Measurements from ENCODE around the gene PTPN12.
A peak's percentile ranks its signal among the peaks of the same experiment; 100 is the strongest.
"Not testable (repeated sequence)": the region's sequence is repeated elsewhere in the genome, so short reads cannot be mapped to it uniquely, and the experiment has no call there.

The PTPN12 gene

GRCh38 chr7:77580762-77581350 is 43.8 kb downstream of the PTPN12 start:
- no peak for DNase-seq (ENCODE audit: low spot score)

DNA sequence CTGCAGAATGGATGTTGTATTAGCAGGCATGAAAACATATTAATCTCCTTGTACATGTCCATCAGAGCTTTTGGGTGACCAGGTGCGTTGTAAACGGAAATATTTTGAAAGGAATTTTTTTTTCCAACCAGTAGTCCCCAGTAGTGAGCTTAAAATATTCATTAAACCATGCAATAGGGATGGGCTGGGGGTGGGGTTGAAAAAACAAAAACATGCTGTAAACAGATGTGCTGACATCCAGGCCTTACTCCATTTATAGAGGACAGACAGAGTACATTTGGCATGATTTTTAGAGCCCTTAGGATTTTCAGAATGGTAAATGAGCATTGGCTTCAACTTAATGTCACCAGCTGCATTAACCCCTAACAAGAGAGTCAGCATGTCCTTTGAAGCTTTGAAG is 50.2 kb downstream of the PTPN12 start:
- no peak for DNase-seq (ENCODE audit: low spot score)

DNA sequence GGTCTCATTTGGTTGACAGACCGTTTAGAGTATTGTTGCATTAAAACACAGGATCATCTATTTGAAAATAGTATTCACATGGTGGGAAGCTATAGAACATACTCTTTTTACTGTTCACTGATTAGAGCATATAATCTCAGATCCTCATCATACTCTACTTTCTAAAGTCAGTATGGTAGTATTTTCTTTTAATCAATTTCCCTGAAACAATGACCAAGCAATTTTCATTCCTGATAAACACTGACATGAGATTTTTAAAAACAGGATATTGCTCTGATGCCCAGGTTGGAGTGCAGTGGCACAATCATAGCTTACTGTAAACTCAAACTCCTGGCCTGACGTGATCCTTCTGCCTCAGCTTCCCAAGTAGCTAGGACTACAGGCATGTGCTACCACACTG is 63.9 kb downstream of the PTPN12 start:
- no peak for DNase-seq (ENCODE audit: low spot score)

DNA sequence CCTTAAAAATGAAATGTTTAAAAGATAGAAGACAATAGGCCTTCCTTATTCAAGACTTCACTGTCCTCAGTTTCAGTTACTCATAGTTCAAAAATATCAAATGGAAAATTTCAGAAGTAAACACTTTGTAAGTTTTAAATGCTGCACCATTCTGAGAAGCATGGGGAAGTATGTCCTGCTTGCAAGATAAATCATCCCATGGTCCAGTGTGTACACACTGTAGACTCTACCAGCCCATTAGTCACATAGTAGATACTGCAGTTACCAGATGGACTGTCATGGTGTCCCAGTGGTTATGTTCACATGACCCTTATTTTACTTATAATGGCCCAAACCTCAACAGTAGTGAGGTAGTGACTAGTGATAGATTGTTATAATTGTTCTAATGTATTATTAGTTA is 69.5 kb downstream of the PTPN12 start:
- DNase-seq (ENCODE audit: low spot score) = no peak

DNA sequence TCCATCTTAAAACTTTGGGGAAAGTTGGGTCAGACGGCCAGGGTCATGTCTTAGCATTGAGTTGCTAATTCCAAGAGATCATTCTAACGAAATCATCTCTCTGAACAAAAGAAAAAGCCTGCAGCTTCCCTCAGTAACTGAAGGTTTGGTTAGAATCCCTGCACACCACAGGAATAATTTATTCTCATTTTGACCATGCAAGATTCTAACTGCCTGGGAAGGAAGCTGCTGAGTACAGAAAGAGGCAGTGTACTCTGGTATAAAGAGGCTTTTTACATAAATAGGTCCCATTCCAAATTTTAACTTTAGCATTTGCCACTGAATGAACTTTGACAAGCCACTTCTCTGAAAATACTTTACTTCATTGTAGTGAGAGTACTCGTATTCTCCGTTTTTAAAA is 82.2 kb downstream of the PTPN12 start:
- DNase-seq (ENCODE audit: low spot score) = no peak

DNA sequence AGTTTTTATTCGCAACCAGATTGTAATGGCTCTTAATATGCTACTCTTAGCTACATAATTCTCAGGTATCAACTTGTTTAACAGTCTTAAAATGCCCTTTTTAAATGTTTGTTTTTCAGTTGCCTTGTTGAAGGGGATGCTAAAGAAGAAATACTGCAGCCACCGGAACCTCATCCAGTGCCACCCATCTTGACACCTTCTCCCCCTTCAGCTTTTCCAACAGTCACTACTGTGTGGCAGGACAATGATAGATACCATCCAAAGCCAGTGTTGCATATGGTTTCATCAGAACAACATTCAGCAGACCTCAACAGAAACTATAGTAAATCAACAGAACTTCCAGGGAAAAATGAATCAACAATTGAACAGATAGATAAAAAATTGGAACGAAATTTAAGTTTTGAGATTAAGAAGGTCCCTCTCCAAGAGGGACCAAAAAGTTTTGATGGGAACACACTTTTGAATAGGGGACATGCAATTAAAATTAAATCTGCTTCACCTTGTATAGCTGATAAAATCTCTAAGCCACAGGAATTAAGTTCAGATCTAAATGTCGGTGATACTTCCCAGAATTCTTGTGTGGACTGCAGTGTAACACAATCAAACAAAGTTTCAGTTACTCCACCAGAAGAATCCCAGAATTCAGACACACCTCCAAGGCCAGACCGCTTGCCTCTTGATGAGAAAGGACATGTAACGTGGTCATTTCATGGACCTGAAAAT is 89.7 kb downstream of the PTPN12 start:
- DNase-seq (ENCODE audit: low spot score) = no peak

DNA sequence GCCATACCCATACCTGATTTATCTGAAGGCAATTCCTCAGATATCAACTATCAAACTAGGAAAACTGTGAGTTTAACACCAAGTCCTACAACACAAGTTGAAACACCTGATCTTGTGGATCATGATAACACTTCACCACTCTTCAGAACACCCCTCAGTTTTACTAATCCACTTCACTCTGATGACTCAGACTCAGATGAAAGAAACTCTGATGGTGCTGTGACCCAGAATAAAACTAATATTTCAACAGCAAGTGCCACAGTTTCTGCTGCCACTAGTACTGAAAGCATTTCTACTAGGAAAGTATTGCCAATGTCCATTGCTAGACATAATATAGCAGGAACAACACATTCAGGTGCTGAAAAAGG is 90.2 kb downstream of the PTPN12 start:
- no peak for DNase-seq (ENCODE audit: low spot score)

DNA sequence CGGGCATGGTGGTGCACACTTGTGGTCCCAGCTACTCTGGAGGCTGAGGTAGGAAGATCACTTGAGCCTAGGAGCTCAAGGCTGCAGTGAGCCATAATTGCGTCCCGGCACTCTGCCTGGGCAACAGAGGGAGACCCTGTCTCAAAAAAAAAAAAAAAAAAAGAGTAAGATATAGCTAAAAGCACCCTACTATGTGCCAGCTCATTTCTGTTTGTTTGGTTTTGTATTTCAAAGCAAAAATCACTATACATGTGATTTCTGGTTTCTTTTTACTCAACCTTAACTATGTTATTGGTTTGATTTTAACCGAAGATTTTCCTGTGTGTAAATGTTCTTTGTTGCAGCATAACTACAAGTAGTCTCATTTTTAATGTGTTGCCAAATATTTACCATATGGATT is 92.7 kb downstream of the PTPN12 start:
- DNase-seq (ENCODE audit: low spot score) = no peak

DNA sequence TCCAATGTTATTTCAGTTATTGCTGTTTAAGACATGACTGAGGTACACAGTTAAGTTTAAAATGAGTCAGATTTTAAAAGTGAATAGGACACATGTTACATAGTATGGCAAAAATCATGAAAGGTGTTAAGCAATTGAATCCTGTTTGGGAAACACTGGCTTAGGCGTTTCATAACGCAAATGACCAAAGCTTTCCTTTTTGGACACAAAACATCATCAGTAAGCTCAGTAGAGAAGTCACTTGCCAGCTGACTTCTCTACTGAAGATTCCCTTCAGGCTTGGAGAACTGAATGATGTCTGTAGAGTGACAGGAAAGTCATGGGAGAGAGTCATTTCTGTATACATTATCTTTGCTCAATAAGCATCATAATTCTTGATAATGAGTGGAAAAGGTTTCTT is 94.7 kb downstream of the PTPN12 start:
- DNase-seq (ENCODE audit: low spot score) = no peak

- no peak for DNase-seq (ENCODE audit: low spot score)
Measured at GRCh38 chr7:77644774-77645173, 107.7 kb downstream of the PTPN12 start.

DNA sequence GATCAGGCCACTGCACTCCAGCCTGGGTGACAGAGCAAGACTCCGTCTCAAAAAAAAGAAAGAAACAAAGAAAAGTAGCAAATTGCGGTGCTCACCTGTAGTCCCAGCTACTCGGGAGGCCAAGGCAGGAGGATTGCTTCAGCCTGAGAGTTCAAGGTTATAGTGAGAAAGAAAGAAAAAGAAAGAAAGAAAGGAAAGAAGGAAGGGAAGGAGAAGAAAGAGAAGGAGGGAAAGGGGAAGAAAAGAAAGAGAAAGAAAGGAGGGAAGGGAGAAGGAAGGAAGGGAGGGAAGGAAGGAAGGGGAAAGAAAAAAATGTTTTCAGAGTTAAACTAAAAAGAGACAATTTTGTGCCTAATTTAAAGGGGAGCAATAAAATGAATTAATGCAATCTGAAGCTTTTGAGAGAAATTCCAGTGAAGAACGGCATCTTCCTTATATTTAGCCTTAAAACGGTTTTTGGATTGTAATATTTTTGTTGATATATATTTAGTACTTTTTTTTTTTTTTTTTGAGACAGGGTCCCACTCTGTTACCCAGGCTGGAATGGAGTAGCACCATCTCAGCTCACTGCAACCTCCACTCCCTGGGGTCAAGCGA is 111.7 kb downstream of the PTPN12 start:
- DNase-seq (ENCODE audit: low spot score) = no peak

DNA sequence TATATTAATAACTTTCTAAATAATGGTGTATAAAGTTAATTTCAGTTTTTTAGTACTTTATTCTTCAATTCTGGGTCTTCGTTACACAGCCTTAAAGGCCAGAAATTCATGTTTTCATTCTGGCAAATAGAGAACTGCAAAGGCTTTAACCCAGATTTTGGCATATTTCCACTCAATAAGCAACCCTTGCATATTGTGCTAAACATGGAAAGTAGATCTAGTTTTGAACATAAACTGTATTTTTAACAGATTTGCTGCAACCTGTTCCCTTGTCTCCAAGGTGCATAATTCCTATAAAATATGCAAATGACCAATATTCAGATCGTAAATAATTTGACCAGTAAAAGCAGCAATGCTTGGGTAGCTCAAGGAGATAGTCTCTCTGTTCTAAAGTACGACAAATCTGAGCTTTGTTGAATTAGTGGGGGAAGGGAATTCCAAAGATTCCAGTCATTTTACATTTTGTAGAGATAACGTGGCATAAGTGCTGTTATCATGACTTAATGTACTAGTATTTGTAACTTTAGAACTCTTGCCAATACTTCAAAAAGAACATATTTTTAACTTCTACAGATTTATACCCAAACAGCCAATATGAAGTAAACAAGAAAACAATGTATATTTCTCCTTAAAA is 112.7 kb downstream of the PTPN12 start:
- DNase-seq (ENCODE audit: low spot score) = no peak

DNA sequence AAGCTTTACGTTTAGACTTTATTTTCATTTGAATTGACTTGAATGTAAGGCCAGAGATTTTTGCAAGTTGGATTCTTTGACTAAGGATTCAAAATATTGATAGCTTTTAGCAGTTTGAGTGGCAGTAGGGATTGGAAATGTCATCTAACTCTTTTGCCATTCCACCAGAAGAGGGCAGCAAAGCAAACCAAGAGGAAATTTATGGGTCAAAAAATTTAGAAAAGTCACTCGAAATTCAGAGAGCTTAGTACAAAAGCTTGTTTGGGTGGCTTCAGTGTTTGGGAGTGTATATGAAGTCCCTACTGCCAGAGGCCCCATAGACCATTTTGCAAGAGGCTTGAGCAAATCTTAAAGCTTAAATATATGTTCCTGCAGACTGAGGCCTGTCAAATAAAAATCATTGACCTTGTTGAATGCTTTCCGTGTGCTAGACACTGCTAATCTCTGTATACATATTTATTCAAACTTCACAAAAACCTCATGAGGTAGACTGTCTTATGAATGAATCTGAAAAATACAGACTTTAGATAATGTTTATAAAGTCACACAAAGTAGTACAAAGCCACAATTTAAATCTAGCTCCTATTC is 114.6 kb downstream of the PTPN12 start:
- DNase-seq (ENCODE audit: low spot score) = peak; percentile 67

- not testable (repeated sequence) for DNase-seq (ENCODE audit: low spot score)
Measured at GRCh38 chr7:77652826-77653225, 115.7 kb downstream of the PTPN12 start.

DNA sequence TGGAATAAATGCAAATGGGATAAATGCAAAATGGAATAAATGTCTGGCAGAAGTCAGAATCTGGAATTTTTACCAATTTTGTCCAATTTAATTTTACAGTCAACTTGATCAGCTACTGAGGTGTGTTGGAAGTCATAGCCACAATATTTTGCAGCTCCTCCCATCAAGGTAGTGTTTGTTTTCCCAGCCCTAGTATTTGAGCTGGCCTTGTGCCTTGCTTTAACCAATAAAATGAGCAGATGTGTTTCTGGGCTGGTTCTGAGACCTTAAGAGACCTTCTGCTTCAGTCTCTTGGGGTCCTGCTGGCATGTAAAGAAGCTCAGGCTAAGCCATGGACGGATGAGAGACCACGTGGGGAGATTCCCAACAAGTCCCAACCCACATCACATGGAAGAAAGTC is 116.5 kb downstream of the PTPN12 start:
- no peak for DNase-seq (ENCODE audit: low spot score)

- DNase-seq (ENCODE audit: low spot score) = no peak
Measured at GRCh38 chr7:77655356-77655755, 118.3 kb downstream of the PTPN12 start.

DNA sequence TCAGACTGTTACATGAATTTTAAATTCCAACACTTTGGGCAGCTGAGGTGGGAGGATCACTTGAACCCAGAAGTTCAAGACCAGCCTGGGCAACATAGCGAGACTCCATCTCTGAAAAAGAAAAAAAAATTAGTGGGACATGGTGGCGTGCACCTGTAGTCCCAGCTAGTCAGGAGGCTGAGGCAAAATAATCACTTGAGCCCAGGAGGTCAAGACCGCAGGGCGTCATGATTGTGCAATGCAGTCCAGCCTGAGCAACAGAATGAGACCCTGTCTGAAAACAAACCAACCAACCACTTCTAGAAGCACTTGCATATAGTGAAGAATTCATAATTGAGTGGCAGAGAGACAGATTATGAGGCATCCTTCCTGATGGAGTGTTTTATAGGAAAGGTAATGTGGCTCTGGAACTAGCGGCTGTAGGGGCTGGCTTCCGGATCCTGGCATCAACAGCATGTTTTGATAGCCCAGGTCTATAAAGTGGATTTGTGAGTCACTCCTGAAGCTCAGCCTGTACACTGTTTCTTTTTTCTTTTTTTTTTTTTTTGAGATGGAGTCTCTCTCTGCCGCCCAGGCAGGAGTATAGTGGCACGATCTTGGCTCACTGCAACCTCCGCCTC is 118.9 kb downstream of the PTPN12 start:
- no peak for DNase-seq (ENCODE audit: low spot score)

DNA sequence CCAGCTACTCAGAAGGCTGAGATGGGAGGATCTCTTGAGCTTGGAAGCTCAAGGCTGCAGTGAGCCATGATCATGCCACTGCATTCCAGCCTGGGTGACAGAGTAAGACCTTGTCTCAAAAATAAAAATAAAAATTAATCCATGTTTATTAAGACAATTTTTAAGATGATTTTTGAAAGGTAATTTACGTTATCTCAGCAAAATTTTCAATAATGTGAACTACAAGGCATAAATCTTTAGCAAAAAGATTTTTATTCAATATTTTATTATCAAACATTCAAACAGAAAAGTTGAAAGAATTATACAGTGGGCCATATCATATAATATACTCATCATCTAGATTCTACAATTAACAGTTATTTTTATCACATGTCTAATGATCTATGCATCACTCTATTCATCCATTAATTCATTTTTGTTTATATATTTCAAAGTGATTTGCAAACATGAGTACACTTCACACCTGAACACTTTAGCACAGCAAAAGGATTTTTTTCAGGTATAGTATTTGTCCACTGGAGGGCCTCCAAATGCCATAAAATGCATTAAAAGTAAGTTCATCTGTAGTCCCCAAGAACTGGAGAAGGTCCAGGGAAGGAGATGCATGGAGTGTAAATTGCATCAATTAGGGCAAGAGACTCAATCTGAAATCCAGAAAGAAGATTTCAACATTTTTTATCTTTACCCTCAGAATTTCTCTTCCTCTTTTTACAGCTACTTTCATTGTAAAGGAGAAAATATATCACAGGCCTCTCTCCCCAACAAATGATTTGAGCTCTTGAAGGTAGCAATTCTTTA is 120.5 kb downstream of the PTPN12 start:
- peak; percentile 67 for DNase-seq (ENCODE audit: low spot score)

DNA sequence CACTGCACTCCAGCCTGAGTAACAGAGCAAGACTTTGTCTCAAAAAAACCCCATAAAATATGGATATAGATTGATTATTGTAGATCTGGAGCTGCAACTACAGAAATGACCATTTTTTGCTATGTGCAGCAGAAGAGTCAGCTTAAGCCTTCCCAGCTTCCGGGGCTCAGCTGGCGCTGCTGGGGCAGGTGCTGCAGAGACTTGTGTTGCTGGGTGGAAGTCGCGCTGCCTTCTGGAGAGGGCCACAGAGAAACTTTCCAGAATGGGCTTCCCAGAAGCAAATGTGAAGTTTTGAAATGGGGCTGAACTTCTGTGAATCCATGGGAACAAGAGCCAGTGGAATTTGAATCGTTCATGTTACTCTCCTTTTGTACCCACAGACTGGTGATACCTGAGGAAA is 121.8 kb downstream of the PTPN12 start:
- DNase-seq (ENCODE audit: low spot score) = no peak

GRCh38 chr7:77661816-77662215 is 124.7 kb downstream of the PTPN12 start:
- no peak for DNase-seq (ENCODE audit: low spot score)

- no peak for DNase-seq (ENCODE audit: low spot score)
Measured at GRCh38 chr7:77662869-77663268, 125.8 kb downstream of the PTPN12 start.

- no peak for DNase-seq (ENCODE audit: low spot score)
Measured at GRCh38 chr7:77664715-77665114, 127.6 kb downstream of the PTPN12 start.
